NB4 (cell line): ENCODE measurements around the gene CORO2A.

Source experiments
- MYC ChIP-seq: IDR thresholded peaks from 2 replicates; pipeline ENCODE4 v1.6.1; 2011; ENCODE audit warnings: low read depth, low read length
- POLR2A ChIP-seq: IDR thresholded peaks from 2 replicates; pipeline ENCODE4 v1.6.1; 2011; ENCODE audit warnings: mild to moderate bottlenecking; ENCODE audit not compliant: insufficient read length; ENCODE audit errors: extremely low read depth
- TF ChIP-seq, protein P1 (sequence below): IDR thresholded peaks from one replicate; pipeline ENCODE4 v1.5.1; 2012; ENCODE audit warnings: low read depth, low read length

DNA sequence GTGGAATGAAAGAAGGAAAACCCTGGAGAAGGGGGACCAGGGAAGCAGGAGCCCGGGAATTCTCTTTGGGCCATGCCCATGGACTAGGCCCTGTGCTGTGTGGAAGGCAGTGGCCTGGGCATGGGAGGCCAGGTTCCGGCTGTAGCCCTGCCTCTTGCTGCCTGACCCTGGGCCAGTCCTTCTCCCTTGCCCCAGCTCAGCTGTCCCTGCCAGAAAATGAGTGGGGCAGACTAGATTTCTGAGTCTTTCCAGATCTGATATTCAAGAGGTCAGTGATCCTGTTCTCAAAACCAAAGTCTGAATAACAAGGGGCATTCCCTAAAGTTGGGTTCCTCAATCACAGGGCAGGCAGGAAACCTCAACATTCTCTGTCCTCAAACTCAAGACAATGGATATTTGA, 24.8 kb upstream of the CORO2A start:
- TF ChIP-seq, protein P1, sequence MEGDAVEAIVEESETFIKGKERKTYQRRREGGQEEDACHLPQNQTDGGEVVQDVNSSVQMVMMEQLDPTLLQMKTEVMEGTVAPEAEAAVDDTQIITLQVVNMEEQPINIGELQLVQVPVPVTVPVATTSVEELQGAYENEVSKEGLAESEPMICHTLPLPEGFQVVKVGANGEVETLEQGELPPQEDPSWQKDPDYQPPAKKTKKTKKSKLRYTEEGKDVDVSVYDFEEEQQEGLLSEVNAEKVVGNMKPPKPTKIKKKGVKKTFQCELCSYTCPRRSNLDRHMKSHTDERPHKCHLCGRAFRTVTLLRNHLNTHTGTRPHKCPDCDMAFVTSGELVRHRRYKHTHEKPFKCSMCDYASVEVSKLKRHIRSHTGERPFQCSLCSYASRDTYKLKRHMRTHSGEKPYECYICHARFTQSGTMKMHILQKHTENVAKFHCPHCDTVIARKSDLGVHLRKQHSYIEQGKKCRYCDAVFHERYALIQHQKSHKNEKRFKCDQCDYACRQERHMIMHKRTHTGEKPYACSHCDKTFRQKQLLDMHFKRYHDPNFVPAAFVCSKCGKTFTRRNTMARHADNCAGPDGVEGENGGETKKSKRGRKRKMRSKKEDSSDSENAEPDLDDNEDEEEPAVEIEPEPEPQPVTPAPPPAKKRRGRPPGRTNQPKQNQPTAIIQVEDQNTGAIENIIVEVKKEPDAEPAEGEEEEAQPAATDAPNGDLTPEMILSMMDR = no peak
- TF ChIP-seq POLR2A = no peak
- TF ChIP-seq MYC = no peak
